Germinal center (tissue), 1 donor: ENCODE data around the gene YARS1.
A peak's percentile ranks its signal among the peaks of the same experiment; 100 is the strongest.

Source experiments
- DNase-seq: peaks from one replicate; pipeline ENCODE4 v3.0.0; 2012; ENCODE audit warnings: mixed read lengths, low spot score

The YARS1 gene

DNA sequence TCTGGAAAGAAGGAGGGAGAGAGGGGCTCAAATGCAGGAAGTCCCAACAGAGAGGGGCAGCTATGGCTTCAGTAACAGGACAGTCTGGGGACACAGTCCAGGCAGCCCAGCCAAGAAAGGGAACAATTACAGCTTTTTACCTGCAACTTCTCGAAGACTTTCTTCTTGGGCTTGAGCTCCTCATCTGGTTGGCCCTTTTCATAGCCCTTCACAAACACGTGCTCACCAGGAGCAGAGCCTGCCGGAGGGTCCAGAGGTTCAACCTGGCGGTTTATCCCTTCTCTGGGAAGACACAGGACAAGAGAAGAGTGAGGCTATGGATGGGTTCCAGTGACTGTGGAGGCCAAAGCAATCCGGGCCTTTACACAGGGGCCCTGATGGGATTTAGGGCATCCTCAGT is 37.9 kb downstream of the YARS1 start:
- DNase-seq = no peak

DNA sequence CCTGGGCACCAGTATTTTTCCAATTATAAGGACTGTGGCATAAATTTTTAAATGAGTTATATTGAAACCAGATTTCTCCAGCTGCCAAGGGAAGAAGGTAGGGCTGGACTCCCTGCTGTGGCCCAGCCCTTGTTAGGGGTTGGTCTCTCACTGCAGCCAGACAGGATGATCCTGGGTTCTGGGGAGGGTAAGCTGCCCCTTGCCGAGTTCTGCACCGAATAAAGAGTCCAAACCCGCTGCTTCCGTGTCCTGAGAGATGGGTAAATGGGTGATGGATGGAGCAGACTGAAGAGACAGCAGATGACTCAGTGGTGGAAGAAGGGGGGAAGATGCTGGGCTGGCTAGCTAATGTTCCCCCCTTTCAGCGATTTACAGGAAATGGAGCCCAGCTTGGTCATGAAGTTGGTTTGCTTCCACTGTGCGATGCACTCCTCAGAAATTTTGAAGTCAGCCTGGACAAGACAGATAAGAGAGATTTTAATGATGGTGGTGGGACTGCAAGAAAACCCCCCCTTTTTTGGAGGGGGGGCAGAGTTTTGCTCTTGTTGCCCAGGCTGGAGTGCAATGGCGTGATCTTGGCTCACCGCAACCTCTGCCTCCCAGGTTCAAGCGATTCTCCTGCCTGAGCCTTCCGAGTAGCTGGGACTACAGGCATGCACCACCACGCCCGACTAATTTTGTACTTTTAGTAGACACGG is 41.4 kb downstream of the YARS1 start:
- no peak for DNase-seq

DNA sequence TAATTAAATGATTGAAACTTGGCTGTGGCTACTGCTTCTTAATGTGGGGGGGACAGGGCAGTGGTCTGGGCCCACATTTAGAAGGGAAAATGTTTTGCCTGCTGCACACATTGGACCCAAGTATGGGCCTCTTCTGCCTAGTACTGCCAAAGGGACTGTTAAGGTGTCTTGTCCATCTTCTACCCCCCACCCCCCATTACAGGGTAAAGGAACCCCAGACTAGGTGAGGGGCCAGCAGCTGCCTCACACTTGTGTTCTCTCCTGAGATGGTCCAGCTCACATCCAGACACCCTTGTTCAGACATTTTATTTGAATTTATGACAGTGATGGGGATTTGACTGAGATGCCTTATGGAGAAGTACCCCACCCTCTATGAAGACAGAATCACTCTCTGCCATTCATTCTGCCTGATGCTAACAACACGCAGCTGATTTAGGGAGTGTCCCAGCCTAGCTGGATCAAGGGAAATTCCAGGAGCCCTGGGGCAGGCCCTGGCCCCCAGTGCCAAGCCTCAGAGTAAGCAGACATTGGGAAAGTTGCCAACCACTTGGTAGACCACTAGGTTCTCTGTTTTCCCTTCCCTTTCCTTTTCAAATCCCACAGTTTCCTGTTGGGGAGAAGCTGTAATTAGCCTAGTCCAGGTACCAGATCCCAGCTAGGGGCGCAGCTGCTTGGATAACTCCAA is 42.1 kb downstream of the YARS1 start:
- no peak for DNase-seq

DNA sequence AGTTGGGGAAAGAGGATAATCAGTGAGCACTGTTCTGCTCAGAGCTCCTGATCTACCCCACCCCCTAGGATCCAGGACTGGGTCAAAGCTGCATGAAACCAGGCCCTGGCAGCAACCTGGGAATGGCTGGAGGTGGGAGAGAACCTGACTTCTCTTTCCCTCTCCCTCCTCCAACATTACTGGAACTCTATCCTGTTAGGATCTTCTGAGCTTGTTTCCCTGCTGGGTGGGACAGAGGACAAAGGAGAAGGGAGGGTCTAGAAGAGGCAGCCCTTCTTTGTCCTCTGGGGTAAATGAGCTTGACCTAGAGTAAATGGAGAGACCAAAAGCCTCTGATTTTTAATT is 42.7 kb downstream of the YARS1 start:
- no peak for DNase-seq

DNA sequence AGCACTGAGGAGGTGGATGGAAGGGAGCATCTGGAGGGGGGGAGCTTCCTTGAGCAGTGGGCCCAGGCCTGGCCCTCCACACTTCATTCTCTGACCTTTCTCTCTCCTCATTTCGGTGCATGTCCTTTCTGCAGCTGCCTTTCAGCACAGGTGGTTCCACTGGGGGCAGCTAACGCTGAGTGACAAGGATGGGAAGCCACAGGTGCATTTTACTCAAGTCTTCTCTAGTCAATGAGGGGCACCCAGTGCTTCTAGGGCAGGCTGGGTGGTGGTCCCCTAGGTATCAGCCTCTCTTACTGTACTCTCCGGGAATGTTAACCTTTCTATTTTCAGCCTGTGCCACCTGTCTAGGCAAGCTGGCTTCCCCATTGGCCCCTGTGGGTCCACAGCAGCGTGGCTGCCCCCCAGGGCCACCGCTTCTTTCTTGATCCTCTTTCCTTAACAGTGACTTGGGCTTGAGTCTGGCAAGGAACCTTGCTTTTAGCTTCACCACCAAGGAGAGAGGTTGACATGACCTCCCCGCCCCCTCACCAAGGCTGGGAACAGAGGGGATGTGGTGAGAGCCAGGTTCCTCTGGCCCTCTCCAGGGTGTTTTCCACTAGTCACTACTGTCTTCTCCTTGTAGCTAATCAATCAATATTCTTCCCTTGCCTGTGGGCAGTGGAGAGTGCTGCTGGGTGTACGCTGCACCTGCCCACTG is 43.2 kb downstream of the YARS1 start:
- DNase-seq = no peak

DNA sequence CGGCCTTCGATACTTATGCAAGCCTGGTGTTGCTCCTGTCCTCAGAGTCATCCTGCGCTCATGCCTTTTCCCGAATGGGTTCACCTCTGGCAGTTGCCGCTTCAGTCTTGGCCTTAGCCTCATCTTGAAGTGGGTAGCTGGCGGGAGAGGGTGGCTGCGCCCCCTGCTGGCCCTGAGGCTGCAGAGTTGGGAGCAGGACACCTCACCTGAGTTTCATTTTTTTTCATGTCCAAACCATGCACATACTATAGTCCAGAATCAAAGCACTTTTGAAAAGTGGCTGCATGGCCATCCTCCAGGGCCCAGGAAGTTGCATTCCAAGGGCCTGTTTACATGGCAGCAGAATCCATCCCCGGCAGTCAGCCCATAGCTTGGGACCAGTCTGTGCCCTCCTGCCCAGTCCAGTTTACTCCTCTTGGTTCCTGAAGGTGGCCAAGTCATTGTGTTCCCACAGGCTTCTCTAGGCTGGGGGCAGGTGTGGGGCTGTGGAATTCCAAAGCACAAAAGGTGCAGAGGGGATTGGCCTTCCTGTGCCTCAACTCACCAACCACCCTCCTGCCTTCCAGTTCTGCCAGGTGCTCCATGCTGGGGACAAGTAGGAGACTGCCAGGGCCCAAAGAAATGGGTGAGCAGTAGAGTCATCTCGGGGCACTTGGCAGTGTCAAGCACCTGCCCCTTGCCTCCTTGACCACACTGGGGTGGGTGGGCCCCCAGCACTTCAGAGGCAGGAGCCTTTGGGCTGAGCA is 44.0 kb downstream of the YARS1 start:
- DNase-seq = peak; percentile 82

DNA sequence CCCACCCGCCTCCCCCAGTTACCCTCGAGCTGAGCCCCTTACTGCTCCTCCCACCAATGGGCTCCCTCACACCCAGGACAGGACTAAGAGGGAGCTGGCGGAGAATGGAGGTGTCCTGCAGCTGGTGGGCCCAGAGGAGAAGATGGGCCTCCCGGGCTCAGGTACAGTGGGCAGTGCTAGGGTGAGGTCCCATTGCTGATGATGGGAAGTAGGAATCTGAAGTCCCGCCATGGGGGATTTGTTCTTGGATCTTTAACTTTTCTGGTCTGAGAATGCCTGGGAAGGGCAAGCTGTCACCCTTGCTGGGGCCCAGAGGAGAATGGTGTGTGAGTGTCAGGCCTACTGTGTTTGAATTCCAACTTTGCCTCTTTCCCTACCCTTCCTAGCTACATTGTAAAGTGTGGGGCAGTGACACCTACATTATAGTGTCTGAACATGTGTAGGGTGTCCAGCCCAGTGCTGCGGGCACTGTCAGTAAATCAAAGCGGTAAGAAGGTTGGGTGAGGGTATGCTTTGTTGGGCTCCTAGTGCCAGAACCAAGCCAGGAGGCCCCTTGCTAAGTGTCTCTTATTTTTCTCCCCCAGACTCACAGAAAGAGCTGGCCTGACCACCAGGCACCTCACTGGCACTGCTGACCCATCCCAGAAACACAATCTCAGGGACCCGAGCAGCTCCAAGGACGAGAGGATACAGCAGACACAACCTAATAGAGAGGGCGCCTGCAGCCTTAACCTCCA is 44.7 kb downstream of the YARS1 start:
- DNase-seq = no peak

DNA sequence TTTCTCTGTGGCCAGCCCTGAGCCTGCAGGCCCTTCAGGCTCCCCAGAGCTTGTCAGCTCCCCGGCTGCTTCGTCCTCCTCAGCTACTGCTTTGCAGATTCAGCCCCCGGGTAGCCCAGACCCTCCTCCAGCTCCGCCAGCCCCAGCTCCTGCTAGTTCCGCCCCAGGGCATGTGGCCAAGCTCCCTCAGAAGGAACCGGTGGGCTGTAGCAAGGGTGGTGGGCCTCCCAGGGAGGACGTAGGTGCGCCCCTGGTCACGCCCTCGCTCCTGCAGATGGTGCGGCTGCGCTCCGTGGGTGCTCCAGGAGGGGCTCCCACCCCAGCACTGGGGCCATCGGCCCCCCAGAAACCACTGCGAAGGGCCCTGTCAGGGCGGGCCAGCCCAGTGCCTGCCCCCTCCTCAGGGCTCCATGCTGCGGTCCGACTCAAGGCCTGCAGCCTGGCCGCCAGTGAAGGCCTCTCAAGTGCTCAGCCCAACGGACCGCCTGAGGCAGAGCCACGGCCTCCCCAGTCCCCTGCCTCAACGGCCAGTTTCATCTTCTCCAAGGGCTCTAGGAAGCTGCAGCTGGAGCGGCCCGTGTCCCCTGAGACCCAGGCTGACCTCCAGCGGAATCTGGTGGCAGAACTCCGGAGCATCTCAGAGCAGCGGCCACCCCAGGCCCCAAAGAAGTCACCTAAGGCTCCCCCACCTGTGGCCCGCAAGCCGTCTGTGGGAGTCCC is 45.4 kb downstream of the YARS1 start:
- no peak for DNase-seq

DNA sequence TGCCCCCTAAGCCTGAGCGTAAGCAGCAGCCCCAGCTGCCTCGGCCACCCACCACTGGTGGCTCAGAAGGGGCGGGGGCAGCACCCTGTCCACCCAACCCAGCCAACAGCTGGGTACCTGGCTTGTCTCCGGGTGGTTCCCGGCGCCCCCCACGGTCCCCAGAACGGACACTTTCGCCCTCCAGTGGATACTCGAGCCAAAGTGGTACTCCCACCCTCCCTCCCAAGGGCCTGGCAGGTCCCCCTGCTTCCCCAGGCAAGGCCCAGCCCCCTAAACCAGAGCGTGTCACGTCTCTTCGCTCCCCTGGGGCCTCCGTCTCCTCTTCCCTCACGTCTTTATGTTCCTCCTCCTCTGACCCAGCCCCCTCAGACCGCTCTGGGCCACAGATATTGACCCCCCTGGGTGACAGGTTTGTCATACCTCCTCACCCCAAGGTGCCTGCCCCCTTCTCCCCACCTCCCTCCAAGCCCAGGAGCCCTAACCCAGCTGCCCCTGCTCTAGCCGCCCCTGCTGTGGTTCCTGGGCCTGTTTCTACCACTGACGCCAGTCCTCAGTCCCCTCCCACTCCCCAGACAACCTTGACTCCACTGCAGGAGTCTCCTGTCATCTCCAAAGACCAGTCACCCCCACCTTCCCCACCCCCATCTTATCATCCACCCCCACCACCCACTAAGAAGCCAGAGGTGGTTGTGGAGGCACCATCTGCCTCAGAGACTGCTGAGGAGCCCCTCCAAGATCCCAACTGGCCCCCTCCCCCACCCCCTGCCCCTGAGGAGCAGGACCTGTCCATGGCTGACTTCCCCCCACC is 46.2 kb downstream of the YARS1 start:
- no peak for DNase-seq

DNA sequence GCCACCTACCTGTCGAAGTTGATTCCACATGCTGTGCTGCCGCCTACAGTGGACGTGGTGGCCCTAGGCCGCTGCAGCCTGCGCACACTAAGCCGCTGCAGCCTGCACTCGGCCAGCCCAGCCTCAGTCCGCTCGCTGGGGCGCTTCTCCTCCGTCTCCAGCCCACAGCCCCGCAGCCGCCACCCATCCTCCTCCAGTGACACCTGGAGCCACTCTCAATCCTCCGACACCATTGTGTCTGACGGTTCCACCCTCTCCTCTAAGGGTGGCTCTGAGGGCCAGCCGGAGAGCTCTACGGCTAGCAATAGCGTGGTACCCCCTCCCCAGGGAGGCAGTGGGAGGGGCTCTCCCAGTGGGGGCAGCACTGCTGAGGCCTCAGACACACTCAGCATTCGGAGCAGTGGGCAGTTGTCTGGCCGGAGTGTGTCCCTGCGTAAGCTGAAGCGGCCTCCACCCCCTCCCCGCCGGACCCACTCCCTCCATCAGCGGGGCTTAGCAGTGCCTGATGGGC is 46.9 kb downstream of the YARS1 start:
- no peak for DNase-seq

DNA sequence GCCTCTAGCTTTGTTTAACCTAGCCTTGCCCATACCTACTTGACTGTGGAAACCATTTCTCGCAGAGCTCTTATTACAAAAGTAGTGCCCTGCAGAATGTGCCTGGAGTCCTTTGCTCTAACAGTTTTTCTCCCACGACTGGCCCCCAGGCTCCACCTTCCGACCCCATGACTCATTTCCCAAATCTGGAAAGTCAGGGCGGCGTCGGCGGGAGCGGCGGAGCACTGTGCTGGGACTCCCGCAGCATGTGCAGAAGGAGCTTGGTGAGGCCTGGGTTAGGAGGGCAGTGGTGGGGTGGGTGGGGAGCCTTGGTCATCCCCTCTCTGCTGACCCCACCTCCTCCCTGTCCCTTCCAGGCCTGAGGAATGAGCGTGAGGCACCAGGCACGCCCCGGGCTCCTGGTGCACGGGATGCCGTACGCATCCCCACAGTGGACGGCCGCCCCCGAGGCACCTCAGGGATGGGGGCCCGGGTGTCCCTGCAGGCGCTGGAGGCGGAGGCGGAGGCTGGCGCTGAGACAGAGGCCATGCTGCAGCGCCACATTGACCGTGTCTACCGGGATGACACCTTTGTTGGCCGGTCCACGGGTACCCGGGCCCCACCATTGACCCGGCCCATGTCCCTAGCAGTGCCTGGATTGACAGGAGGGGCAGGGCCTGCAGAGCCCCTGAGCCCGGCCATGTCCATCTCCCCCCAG is 47.5 kb downstream of the YARS1 start:
- no peak for DNase-seq

DNA sequence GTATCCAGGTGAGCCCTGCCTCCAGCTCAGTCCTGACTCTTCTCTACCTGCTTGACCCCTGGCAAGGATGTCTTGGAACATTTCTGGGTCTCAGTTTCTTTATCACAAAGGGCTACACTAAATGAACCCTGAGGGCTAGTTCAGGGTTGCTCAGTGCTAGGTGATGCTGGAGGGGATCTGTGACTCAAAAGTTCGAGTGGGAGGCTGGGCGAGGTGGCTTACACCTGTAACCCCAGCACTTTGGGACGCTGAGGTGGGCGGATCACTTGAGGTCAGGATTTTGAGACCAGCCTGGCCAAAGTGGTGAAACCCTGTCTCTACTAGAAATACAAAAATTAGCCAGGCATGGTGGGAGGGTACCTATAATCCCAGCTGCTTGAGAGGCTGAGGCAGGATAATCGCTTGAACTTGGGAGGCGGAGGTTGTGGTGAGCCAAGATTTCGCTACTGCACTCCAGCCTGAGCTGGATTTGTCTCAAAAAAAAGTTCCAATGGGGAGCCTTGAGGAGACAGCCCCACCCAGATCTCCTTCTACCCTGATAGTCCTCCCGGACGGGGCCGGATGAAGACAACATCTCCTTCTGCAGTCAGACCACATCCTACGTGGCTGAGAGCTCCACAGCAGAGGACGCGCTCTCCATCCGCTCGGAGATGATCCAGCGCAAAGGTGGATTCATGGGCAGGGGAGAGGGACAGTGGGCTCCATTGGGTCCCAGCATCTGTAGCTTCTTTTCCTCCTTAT is 48.9 kb downstream of the YARS1 start:
- DNase-seq = no peak

DNA sequence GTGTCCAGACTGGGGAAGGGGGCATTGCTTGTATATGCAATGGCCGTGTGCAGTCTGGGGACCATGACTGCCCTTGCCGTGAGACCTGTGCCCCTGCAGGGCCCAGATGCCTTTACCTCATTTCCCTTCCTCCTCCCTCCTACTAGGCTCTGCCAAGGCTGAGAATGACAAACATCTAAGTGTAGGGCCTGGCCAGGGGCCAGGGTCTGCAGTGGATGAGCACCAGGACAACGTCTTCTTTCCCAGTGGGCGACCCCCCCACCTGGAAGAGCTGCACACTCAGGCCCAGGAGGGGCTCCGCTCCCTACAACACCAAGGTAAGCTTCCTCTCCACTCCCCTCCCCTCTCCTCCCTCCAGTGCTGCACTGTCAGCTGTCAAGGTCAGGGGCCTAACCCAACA is 49.5 kb downstream of the YARS1 start:
- DNase-seq = no peak

DNA sequence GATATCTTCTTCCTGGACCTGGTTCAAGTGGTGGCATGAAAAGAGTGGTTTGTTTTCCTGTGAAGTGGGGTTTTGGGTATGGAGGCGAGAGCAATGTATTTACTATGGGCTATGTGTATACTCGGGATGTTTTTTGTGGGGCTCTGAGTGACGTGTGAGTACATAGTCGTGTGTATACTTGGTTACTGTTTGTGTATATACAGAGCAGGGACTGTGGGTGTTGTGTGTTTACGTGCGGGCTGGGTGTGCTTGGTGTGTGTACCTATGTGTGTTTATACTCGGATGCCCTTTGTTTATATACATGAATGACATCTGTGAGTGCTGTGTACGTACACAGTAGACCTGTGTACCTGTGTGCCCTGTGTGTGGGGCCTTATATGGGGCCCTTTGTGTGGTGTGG is 50.0 kb downstream of the YARS1 start:
- no peak for DNase-seq

DNA sequence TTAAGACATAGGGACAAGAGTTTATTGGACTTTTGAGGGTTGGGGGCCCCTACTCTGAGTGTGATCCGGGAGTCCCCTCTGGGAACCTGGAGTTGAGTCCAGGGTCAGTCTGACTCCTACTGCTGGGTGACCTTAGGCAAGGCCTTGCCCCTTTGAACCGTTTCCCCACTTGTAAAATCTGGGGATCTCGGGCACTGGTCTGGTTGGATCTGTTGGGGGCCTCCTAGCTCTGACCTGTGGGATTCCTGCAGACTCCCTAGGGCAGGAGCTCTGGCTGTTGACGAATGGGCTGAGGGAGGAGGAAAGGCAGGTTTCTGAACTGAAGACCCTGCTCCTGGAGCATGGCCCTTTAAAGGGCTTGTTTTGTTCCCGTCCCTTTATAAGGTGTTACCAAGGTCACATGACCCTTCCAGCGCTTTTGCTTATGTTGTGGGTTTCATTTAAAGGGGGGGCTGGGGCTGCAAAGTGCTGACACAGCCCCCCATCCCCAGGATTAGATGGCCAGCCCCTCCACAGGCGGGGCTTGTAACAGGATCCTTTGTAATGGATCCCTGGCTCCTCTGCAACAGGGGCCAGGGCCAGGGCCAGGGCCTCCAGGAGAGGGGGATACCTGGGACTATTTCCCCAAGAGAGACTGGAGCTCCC is 50.7 kb downstream of the YARS1 start:
- DNase-seq = no peak

DNA sequence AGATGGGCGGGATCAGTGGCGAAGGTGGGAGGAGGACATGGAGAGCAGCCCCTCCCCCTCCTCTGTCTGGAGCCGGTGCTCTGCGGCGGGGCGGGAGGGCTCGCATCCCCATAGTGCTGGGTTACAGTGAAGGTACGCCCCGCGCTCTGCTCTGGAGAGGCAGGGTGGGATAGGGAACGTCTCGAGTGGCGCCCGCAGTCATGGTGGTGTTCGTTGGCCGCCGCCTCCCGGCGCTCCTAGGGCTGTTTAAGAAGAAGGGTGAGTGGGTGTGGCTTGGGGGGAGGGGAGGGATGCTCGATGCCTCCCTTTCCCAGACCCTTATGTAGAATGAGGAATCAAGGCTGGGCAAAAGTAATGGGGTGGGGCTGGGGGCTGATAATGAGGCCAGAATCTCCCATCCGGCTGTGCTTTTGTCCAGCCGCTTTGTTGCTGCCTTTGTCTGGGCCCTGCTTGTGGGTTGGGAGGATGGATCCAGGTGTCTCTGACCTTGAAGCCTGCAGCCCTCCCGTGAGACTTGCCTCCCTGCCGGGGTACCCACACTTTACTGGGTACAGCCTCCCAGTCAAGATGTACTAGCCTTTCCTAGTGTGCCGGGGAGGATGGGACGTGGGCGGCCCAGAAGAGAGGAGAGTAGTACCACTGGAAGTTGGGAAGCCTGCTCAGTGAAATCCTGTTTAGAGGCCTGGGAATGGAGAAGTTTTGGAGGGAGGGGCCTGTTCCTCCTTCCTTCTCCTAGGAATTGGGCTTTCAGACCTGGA is 51.4 kb downstream of the YARS1 start:
- no peak for DNase-seq

DNA sequence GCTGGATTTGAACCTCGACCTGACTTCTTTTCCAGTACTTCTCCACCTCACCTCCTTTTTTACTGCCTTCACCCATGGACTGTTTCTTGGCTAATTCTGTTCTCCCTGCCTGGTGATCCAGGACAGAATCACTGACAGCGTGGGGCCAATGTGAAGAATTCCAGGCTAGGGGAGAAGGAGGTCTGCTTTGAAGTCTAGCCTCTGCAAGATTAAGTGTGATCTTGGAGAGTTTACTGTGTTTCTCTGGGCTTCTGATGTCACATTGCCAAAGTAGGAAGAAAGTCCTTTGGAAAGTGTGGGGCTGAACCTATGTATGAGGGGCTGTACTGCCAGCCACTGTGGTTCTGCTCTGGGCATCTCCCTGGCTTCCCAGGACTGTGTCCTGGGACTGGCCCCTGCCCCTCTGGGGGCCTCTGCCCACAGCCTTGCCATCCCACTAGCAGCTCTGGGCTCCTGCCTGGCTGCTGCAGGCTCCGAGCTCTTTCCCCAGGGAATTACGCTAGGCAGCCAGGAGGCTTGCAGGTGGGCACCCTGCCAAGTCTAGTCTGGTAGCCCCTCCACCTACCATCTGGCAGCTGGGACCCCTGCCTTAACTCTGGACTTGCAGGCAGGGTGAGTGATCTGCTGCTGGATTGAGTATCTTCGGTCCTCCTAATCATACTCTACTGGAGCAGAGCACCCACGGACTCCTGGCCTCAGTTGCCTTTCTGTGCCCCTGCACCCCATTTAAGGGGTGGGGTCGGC is 52.2 kb downstream of the YARS1 start:
- no peak for DNase-seq
